NCI-H524 (cell line): ENCODE results near the gene INPP5E.

Source experiments
- DNase-seq, 2 experiments: peaks; one replicate each; lab custom pipeline; 2025; lab: John Stamatoyannopoulos, UW

The INPP5E gene

DNA sequence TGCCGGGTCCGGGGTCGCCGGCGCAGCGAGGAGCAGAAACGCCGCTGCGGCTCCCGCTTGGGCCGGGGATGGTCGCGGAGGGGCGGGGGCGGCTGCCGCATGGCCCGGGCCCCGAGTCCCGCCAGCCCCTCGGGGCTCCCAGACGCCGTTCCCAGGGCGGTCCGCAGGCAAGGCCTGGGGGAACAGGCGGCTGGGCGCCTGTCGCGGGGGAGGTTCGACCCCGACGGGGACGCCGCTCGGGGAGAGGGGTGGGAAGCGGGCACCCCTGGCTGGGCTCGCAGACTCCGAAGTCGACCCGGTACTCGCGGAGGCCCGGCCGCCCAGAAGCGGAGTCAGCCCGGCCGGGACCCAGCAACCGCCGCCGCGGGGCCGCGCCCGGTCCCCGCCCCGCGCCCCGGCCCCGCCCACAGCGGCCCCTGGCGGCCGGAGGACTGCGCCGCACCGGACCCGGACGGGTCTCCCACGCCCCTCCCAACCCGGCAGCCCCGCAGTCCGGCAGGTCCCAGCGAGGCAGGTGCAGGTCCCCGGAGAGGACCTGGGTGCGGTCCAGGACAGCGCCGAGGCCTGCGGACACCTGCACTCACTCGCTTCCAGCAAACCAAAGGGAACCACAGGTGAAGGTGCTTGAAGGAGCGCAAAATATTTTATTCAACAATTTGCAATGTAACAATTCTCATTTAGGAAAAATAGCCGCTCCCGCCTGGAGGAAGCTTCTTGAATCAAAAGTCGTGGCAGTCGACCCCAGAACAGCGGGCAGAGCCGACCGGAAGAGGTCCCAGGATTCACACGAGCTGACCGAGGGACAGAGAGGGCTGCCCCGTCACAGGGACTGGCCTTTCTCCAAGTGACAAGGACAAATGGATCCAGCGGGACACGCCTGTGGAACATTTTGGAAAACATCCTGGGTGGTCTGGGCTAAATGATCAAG is at the start of gene INPP5E:
Gene INPP5E (minus strand): TSS at position 365 of the 928 bp plus-strand sequence. CDS start 426 bp downstream, outside the sequence.
- peak; percentile 26 to 60 for DNase-seq

DNA sequence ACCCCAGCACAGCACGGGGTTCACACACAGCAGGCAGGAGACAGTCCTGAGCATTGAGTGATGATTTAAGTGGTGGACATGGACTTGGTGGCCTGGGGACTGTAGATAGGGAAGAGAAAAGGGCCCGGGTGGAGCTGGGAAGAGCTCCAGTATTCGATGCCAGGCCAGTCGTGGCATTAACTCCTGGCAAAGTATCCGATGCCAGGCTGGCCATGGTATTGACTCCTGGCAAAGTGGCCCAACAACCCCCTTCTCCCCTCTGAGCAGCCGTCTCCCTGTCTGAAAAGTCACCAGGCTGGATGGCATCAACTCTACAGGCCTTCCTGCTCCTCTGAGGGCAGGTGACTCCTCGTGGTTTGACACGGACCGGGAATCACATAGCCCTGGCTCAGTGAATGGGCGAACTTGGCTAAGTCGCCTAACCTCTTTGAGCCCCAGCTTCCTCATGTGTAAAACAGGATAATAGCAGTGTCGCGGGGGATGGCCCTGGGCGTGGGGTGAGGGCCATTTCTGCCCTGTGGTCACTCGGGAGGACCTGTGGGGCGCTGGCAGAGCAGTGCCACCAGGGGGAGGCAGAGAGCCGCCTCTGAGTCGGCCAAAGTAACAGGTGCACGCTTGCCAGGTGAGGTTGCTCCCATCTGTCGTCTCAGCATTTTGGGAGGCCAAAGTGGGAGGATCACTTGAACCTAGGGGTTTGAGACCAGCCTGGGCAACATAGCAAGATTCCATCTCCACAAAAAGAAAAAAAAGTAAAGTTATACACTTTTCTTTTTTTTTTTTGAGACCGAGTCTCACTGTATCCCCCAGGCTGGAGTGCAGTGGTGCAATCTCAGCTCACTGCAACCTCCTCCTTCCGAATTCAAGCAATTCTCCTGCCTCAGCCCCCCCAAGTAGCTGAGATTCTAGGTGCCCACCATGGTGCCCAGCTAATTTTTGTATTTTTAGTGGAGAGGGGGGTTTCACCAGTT is 48.9 kb upstream of the INPP5E start:
- DNase-seq = peak in 1 of 2 experiments; percentile 71

- DNase-seq = no peak
These were observed 48.0 kb upstream of the INPP5E start for GRCh38 chr9:136487672-136488071.

DNA sequence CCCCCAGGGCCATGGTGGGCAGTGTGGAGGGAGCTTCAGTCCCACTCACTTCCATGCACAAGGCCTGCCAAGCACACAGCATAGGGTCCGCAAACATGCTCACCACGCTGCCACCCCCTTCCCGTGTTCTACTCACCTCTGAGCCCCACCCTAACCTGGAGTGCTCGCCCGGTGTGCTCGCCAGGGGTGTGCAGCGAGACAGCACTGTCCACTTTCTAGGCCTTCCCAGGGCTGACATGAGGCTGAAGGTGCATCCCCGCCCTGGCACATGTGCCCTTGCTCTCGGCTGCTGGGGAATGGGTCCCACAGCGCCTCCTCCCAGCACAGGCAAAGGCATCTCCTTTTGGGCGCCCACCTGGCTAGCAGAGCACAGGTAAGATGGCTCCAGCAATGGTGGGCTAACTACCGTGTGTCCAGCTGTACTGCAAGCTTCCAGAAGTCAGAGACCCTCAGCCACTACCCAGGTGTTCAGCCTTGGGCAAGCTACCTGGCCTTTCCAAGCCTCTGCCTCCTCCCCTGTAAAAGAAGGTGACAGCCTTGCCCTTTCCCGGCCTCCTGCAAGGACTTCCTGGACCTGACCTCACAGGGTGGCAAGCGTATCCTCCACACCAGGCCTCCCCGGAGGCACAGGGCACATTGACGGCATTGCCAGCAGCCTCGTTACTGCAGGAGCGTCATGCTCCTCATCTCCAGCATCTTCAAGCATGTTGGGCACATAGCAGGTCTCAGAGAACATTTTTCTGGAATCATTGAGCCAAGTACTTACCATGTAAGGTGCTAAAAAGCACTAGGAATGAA is 47.4 kb upstream of the INPP5E start:
- DNase-seq = no peak

DNA sequence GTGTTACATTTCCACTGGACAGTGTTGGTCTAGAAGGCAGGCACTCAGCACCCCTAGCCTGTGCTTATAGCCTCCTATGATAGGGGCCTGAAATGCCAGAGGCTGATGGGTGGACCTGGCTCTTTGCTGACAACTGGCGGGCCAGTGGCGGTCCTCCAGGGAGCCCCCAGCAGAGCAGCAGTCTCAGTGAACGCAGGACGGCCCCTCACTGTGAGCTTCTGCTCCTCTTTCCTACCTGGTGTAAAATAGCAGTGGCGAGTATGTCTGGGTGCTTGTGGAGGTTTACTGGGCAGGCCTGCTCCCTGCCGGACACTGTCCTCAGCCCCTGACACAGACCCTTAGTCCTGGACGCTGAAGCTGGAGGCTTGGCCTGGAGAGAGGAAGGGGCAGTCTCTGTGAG is 46.5 kb upstream of the INPP5E start:
- no peak for DNase-seq

DNA sequence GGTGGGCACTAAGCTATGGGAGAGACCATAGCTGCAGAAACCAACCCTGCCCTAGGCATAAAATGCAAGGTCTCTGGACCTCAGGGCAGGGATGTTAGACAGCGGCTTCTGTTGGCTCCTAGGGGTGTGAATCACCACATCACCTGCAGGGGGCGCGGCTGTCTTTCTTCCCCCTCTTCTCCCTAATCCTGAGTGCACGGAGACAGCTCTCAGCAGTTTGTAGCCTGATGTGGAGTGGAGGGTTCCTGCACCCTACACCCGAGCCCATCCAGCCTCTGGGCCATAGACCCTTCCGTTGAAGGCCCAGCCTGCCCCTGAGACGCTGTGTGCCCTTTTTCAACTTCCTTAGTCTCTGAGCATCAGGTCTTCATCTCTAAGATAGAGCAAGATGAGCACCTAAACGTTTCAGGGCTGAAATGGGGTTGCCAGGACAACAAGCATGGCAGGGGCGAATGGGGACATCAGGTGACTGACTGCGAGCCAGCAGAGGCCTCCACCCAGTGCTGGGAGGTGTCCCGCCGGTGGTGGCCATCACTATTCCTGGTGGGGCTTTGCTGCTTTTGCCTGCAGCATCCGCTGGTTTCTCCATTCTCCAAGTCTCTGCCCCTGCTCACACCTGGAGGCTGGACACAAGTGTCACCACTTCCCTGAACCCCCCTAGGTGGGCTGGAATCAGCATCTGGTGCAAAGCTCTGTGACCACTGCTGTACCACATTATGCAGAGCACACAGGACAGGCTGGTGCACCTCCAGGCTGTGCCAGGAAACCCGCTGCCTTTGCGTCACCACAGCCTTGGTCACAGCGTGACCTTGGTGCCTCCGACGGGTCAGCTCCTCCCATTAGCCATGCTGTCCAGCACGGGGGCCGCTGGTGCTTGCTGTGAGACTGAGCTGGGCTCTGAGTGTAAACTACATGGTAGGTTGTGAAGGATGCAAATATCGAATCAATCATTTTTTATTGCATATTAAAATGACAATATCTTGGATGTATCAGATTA is 45.7 kb upstream of the INPP5E start:
- DNase-seq = peak; percentile 79 to 84

DNA sequence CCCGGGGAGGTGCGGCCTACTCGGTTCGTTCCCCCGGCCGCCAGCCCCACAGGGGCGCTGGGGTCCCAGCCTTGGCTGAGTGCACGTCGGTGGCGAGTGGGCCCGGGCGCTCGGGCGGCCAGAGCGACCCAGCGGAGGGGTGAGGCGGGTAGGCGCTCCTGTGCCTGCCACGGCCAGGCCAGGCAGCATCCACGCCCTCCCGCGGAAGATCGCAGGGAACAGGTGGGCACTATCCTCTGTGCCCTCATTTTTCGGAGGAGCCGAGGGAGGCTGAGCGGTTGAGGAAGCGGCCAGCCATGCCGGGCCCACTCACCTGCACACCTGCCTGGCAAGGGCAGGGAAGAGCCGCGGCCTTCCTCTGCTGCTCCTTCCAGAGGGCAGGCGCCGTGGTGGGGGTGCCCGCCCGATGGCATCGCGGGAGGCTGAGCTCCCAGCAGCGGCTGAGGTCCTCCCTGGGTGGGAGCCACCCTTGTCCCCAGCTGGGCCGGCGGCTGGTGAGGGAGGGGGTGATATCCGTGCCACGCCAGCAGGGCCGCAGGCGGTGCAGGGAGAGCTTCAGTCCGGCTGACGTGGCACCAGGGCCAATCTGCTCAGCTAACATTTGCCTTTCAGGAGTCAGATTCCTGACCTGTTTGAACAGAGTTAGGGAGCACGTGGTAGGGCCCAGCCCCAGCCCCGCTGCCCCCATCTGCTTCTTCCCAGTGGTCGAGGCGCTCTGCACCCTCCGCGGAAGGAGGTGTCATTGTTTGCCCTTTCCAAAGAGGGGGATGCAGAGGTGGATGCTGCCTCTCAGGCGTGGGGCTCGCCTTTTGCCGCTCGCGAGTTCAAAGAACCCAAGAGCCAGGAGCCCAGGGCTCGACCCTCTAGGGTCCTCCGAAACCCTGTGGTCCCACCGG is 44.8 kb upstream of the INPP5E start:
- DNase-seq = peak in 1 of 2 experiments; percentile 46

DNA sequence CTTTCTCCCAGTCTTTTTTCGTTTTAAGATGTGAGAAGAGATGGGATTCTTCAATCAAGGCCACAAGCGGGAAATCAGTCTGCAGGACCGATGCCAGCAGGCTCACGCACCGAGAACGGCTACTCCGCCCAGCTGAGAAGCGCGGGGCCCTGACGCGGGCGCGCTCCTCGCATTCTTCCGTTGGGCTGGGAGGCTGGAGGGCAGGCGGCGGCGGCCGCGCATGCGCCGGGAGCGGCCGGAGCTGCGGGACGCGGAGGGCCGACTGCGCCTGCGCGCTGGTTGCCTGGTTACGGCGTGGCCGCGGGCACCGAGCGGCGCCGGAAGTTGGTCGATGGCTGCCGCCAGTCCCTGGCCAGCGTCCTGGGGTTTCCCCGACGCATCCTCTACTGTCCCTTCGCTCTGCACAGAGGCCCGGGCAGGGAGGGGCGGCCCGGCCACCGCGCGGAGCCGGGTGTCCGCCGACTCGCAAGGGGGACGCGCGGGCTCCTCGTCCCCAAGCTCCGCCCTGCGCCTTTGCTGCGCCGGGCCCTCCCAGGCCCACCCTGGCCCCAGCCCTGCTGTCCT is 44.0 kb upstream of the INPP5E start:
- peak; percentile 92 to 93 for DNase-seq

- peak; percentile 98 to 99 for DNase-seq
These were observed 43.3 kb upstream of the INPP5E start, which contains the start of gene SEC16A for GRCh38 chr9:136482793-136483588. Gene SEC16A (minus strand): TSS chr9:136483040. CDS start chr9:136477615, 5,425 bp downstream.

- no peak for DNase-seq
These were observed 42.6 kb upstream of the INPP5E start for GRCh38 chr9:136482046-136482792.

DNA sequence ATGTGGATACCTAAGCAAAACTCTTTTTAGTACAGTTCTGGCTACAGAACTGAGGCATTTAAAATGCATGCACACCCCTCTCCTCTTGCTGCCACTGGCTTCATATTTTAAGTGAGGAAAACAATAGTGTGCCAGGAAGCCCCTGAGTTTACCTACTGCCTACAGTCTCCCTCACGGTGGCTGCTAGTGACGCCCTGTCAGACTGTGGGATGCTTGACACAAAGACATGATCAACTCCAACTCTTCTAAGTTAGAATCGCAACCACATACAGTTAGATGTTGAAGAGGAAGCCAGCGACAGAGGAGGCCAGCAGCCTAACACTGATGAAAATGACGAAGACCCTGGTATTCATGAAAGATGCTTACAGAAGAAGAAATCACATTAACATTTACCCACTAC is 41.9 kb upstream of the INPP5E start:
- DNase-seq = no peak

GRCh38 chr9:136476369-136477150 is 36.9 kb upstream of the INPP5E start:
- no peak for DNase-seq

GRCh38 chr9:136474974-136475865 is 35.6 kb upstream of the INPP5E start:
- DNase-seq = no peak

DNA sequence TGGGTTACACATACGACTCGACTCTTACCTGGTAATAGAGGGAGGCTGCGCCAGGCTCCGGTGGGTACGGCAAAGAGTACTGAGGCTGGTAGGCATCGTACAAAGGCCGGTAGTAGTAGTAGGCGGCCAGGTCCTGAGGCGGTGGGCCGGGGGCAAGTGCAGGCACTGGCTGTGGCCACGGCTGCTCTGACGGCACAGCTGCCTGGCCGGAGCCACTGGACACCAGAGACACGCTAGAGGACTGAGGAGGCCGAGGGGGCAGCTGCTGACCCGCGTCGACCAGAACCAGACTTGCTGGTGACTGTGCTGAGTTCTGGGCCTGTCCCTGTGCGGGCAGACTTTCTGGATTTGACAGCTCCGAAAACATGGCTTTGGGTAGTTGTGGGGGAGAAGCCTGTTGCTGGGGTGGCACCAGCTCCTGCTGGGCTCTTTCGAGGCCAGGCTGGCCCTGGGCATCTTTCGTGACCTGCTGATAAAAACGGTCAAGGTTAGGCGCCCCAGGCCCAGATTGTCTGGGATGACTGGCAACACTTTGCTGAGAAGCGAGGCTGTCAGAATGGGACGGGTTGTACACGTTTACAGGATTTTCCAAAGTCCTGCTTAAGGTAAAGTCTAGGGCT is 34.5 kb upstream of the INPP5E start:
- DNase-seq = no peak

- no peak for DNase-seq
These were observed 33.7 kb upstream of the INPP5E start for GRCh38 chr9:136473354-136473721.
